ENCODE data around the gene MTIF3.

- TF ChIP-seq EZH2 (IDR thresholded peaks at IDR 0.05; ENCODE audit: insufficient read depth, poor library complexity, severe bottlenecking) (no peak), EZH2phosphoT487 (IDR thresholded peaks at IDR 0.05; ENCODE audit: insufficient read depth, low read depth) (no peak)
These were observed 3.3 kb downstream of the MTIF3 start for GRCh38 chr13:27446986-27447583.
